BJ (cell line): ENCODE measurements around the gene AGK. TPM values are rescaled to one million over a fixed set of nuclear protein-coding genes. Genes with fewer than 3 reads are reported as not detected.

Experiments
- CTCF ChIA-PET: fragments of 350-600 bp; formaldehyde crosslinking; extraction: SDS; loops from one replicate; lab custom pipeline; 2021; ENCODE audit warnings: antibody characterized with exemption, inconsistent platforms; lab: Yijun Ruan, JAX
- POLR2A ChIA-PET: fragments of 300-600 bp; sonication (Branson Sonifier 250); formaldehyde crosslinking; extraction: SDS; loops from one replicate; lab custom pipeline; 2021; ENCODE audit warnings: antibody characterized with exemption; lab: Charles Lee
- DNase-seq: peaks from one replicate; pipeline ENCODE4 v3.0.0-alpha.2; 2011; ENCODE audit warnings: low read depth
- H3K27me3 ChIP-seq: 2 replicates; pipeline ENCODE4 v1.6.0; 2011; ENCODE audit warnings: low read length; ENCODE audit not compliant: control insufficient read depth, insufficient read depth
- H3K36me3 ChIP-seq: 2 replicates; pipeline ENCODE4 v1.5.1; 2011; ENCODE audit warnings: low read length; ENCODE audit not compliant: control insufficient read depth, insufficient read depth
- H3K4me3 ChIP-seq: 2 replicates; pipeline ENCODE4 v1.5.1; 2011; ENCODE audit warnings: low read depth, mild to moderate bottlenecking, control low read depth, low read length
- polyA plus RNA-seq: library from polyadenylated mRNA; depleted of rRNA; stranded (reverse); fragments of >200 nt; gene quantifications from 2 replicates; pipeline ENCODE4 v1.2.3, GENCODE V29; 2011
- TF ChIP-seq, protein P1 (sequence below): IDR thresholded peaks from 2 replicates; pipeline ENCODE4 v1.5.1; 2011; ENCODE audit warnings: low read depth, mild to moderate bottlenecking, control low read depth, inconsistent platforms, low read length, moderate library complexity; ENCODE audit not compliant: insufficient read depth

AGK gene
- polyA plus RNA-seq, 1 experiment = 30.3 TPM

DNA sequence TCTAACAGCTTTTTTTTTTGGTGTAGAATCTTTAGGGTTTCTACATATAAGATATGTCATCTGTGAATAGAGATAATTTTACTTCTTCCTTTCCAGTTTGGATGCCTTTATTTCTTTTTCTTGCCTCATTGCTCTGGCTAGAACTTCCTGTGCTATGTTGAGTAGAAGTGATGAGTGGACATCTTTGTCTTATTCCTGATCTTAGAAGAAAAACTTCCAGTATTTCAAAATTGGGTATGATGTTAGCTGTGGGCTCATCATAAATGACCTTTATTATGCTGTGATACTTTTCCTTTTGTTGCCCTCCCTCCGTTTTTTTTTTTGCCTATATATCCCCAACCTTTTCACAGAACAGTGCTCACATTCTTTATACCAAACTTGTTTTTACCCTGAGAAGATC, 8.8 kb downstream of the AGK start:
- peaks cover 3% of the 10 kb centered on the region; the same call in 1 of the 2 replicates for H3K36me3 ChIP-seq
- no peak for DNase-seq
- no peaks in the 10 kb centered on the region for H3K27me3 ChIP-seq
- TF ChIP-seq, protein P1, sequence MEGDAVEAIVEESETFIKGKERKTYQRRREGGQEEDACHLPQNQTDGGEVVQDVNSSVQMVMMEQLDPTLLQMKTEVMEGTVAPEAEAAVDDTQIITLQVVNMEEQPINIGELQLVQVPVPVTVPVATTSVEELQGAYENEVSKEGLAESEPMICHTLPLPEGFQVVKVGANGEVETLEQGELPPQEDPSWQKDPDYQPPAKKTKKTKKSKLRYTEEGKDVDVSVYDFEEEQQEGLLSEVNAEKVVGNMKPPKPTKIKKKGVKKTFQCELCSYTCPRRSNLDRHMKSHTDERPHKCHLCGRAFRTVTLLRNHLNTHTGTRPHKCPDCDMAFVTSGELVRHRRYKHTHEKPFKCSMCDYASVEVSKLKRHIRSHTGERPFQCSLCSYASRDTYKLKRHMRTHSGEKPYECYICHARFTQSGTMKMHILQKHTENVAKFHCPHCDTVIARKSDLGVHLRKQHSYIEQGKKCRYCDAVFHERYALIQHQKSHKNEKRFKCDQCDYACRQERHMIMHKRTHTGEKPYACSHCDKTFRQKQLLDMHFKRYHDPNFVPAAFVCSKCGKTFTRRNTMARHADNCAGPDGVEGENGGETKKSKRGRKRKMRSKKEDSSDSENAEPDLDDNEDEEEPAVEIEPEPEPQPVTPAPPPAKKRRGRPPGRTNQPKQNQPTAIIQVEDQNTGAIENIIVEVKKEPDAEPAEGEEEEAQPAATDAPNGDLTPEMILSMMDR = no peak
- POLR2A ChIA-PET = no interaction called here
- H3K4me3 ChIP-seq = no peak overlapping the region
- CTCF ChIA-PET = no interaction called here

DNA sequence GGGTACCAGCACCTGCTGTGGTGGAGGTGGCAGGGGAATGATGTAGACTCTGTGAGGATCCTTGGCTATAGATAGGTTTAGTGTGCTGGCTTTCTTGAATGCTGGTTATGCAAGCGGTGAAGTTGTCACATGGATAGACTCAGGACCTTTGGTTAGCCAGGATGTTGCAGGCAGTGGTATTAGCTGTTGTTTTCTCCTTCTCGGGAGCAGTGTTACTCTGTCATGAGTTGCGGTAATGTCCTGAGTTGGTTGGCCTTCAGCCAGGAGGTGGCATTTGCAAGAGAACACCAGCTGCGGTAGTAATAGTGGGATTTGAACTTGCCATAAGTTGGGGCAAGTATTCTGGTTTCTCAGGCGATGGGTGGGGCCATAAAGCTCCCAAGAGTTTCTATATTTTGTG, 10.8 kb downstream of the AGK start:
- Histone ChIP-seq H3K27me3 (no peaks in the 10 kb centered on the region), H3K36me3 (no peaks in the 10 kb centered on the region), H3K4me3 (no peak overlapping the region)
- TF ChIP-seq, protein P1 = no peak
- DNase-seq = no peak
- CTCF ChIA-PET = no interaction called here
- POLR2A ChIA-PET = no interaction called here

DNA sequence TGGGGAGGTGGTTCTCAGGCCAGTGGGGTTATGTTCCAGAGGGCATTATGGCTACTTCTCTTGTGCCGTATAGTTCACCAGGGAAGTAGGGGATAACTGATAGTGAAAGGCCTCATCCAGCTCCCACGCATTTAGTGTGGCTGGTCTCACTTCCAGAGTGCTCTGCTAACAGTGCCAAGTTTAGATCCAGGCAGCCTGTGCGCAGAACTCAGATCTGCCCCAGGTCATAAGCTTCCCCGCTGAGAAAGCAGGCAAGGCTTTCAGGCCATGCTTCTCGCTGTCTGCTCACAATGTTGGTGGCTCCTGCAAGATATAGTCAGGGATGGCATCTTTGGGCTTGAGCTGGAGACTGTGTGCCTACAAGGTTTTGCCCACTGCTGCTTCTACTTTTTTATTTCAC, 11.3 kb downstream of the AGK start:
- no peak for DNase-seq
- ChIA-PET CTCF (no interaction called here), POLR2A (no interaction called here)
- 0 out of 2 replicates have a peak, but pooled peaks cover 1% of the 10 kb centered on the region for H3K36me3 ChIP-seq
- H3K4me3 ChIP-seq = no peak overlapping the region
- TF ChIP-seq, protein P1 = no peak
- no peaks in the 10 kb centered on the region for H3K27me3 ChIP-seq

DNA sequence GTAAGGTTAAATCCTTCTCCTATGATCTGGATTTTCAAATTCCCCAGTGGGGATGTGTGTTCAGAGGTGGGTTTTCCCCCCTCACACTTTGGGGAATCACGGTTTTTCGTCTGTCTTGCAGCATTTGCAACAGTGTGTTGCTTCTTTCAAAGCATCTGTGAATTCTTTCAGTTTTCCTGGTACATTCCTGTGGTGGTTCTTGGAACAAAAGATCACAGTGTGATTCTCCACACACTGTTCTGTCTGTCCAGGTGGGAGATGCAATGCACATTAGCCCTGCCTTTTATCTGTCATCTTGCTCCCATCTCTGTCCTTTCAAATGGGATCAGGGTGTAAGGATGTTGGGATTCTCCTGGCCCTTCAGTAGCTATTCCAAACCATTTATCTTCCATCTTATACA, 11.8 kb downstream of the AGK start:
- CTCF ChIA-PET = no interaction called here
- DNase-seq = no peak
- no peaks in the 10 kb centered on the region for H3K27me3 ChIP-seq
- 0 out of 2 replicates have a peak, but pooled peaks cover 1% of the 10 kb centered on the region for H3K36me3 ChIP-seq
- POLR2A ChIA-PET = no interaction called here
- H3K4me3 ChIP-seq = no peak overlapping the region
- TF ChIP-seq, protein P1 = no peak

DNA sequence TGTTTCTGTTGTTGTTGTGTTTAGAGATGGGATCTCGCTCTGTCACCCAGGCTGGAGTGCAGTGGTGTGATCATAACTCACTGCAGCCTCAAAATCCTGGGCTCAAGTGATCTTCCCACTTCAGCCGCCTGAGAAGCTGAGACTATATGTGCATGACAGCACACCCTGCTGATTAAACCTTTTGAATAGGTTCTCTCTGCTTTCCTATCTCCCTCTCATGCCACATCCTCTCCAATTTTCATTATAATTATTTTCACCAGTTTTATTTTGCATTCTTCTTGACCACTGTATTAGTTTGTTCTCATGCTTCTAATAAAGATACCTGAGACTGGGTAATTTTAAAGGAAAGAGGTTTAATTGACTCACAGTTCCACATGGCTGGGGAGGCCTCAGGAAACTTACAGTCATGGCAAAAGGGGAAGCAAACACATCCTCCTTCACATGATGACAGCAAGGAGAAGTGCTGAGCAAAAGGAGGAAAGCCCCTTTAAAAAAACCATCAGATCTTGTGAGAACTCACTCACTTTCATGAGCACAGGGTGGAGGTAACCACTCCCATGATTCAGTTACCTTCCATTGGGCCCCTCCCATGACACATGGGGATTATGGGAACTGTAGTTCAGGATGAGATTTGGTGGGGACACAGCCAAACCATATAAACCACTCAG, 12.9 kb downstream of the AGK start:
- DNase-seq = no peak
- Histone ChIP-seq H3K4me3 (no peak overlapping the region), H3K36me3 (0 out of 2 replicates have a peak, but pooled peaks cover 1% of the 10 kb centered on the region), H3K27me3 (no peaks in the 10 kb centered on the region)
- POLR2A ChIA-PET = no interaction called here
- CTCF ChIA-PET = interaction anchor here (0.7 kb wide), 1 partner anchor 17 kb away, joined by 3 read pairs; no protein-coding TSS in a partner anchor
- TF ChIP-seq, protein P1 = no peak
